Left forelimb (tissue), 1 donor: Measurements from ENCODE around the gene LAMA3.
"Not testable (repeated sequence)": the region's sequence is repeated elsewhere in the genome, so short reads cannot be mapped to it uniquely, and the experiment has no call there.

Experiments used
- DNase-seq: peaks from one replicate; pipeline ENCODE4 v3.0.0-alpha.2; 2018; ENCODE audit warnings: low spot score

Gene LAMA3

DNA sequence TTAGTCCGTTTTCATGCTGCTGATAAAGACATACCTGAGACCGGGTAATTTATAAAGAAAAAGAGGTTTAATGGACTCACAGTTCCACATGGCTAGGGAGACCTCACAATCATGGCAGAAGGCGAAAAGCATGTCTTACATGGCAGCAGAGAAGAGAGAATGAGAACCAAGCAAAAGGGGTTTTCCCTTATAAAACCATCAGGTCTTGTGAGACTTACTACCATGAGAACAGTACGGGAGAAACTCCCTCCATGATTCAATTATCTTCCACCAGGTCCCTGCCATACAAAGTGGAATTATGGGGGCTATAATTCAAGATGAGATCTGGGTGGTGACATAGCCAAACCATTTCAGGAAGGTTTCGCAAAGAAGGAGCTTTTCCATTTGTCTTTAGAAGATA is 44.0 kb downstream of the LAMA3 start:
- not testable (repeated sequence) for DNase-seq

DNA sequence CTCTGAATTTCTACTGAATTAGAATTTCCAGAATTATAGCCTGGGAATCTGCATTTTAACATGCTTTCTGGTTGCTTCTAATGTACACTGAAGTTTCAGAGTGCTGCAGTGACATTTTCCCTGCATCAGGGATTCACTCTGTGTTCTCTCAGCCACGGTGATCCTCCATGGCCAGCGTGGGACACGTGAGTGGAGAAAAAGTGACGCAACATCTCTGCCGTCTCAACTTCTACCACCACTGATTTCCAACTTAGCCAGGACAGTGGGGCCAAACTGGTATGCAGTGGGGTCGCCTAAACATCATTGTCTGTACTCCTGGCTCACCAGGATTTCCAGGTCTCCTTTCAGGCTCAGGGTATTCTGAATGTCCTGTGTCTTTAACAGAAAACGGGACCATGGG is 44.6 kb downstream of the LAMA3 start:
- no peak for DNase-seq

DNA sequence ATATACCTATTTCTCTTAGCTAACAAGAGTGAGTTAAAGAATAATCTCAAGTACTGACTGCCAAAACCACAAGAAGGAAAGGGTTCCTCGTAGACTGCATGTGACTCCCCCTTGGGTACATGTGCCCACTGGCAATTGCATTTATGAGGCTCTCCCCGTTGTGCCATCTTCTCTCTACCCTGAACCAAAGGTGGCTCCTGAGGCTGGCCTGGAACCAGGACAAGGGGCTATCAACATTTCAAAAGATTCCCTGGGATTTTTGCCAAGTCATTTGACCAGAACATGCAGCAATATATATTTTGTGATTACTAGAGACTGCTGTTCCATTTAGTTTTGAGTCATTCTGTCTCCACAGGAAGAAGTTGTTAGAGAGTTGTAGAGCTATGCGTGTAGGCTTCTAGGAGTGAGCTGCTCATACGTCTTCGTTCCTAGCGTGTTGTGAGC is 45.8 kb downstream of the LAMA3 start:
- no peak for DNase-seq

DNA sequence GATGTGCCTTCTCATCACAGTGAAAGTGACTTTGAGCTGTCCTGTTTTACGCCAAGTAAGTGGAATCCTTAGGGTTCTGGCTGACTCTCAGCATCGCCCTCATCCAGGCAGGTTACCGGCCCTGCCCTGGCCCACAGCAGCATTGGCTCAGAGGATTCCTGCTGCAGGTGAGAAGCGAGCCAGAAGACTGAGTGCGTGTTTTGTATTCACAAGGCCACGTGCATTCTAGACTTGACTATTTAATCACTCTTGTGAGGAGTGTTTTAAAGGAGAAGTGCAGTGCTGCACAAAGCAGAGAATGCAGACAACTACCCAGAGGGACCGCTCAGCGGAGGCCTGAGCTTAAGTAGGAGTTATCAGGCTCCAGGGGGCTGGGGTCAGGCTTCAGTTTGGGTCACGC is 48.3 kb downstream of the LAMA3 start:
- no peak for DNase-seq

DNA sequence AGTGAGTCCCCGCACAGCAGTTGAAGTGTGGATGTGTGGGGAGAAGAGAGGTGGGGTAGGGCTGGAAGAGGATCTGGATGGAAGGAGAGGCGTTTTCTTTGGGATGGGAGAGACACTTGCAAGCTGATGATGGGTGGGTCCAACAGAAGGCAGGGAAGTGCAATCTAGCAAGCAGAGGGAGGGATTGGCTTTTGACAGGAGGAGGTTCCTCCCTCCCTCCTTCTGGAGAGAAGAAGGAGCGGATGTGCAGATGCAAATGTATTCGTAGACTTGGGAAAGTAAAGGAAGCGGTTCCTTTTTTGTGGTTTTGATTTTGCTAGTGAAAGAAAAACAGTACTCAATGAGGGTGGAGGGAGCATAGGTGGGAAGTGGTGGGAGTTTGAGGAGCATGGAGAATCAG is 48.9 kb downstream of the LAMA3 start:
- DNase-seq = no peak

DNA sequence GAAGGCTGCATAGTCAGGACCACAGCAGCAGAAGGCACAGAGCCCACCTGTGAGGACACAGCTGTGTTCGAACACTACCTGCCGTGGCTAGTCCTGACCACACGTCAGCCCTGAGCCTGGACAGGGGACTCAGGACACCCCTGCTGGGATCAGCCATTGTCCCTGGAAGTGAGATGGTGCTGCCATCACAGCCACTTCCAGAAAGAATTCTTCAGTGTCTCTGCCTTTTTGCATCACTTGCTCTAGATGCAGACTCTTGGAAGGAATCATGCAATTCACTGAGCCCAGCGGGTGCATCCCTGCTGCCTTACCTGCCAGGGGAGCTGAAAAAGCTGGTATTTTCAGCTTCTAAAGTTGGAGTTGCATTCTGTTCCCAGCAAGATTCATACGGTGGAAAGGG is 49.3 kb downstream of the LAMA3 start:
- no peak for DNase-seq

DNA sequence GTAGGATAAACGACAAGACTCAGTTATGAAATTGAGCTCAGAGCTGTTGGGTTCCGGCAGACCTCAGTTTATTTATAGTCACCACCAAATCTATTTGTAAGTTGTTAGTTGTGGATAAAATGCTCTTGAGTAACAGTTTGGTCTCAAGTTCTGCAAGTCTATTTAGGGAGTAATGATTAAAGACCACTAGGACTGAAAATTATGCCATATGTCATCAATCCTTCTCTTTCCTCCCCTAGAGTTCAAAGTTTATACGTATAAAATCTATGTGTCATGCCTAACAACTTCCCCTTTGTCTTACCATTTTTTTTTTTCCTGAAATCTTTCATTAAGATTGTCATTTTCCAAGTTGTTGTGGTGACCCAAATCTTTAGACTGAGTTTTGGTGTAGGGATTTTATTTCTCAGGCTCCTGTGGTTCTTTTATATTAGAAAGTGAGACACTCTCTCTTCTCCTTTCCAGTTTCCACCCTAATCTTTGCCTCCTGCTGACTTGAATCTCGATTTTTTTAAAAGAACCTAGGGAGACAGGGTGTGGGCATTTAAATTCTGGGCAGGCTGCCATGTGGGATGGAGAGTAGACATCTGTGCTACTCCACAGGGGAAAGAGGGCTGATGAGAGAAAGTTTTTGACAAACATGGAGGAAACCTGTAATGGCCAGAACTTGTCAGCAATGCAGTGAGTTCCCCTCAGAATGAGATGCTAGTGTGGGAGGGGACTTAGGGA is 51.0 kb downstream of the LAMA3 start:
- DNase-seq = no peak

DNA sequence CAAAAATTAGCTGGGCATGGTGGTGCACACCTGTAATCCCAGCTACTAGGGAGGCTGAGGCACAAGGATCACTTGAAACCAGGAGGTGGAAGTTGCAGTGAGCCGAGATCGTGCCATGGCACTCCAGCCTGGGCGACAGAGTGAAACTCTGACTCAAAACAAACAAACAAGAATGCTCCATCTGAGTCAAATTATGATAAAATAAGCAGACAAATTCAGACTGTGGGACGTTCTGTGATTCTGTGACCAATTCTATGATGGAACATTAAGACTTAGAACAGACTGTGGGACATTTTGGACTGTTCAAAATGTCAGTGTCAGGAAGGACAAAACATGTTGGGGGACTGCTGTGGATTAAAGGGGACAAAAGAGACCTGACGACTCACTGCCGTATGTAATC is 52.7 kb downstream of the LAMA3 start:
- DNase-seq = not testable (repeated sequence)

DNA sequence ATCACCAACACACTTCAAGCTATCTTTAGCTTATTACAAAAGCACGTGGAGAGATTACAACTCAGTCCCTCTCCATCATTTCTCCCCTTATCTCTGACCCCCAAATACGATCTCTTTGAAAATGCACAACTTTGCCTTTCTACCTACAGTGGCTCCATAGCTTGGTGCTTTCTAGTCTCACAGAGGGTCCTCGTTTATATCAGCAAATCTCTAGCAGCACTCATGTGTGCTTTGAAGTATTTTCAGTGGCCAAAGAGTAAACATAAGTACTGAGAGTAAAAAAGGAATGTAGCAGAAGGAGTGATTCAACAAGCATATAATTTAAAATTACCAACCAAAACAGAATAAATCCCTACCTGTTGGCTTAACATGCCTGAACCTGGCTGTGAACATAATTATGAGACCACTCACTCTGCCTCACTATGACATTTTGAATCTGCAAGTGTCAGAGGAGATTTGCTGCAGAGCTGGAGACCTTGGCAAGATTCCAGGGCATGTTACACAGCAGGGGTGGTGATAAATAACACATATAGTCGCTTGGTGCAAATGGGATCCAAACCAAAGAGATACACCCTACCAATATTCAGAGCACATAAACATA is 54.6 kb downstream of the LAMA3 start:
- no peak for DNase-seq

DNA sequence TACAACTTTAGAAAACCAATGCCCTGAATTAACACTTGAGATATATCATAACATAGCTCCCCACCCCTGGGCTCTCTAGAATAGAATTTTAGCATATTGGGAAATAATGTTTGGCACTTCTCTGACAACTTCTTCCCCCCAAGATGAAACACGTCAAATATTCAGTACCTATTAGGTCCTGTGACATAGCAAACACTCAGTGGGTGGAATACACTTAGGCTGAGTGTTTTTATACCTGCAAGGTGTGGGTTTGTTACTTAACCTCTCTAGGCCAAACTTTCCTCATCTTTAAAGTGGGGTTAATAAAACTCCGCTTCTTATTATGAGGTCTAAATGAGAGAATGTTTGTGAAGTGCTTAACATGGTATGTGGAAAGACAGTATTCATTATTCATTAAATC is 56.1 kb downstream of the LAMA3 start:
- no peak for DNase-seq

DNA sequence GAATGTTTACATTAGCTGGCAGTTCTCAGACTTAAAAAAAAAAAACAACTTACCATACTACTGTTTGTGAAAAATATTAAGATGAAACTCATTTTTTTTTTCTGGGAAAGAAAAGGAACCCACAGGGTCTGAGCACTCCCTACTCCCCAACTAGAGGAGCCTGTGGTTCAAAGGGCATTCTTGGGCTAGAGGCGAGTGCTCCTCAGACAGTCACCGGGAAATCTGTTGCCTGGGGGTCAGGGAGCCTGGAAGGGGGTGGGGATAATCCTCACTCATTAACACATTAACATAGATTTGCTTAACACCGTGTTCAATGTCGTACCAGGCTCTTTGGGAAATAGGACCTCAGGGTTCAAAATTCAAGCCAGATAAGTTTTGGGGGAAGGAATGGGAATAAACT is 57.6 kb downstream of the LAMA3 start:
- no peak for DNase-seq

DNA sequence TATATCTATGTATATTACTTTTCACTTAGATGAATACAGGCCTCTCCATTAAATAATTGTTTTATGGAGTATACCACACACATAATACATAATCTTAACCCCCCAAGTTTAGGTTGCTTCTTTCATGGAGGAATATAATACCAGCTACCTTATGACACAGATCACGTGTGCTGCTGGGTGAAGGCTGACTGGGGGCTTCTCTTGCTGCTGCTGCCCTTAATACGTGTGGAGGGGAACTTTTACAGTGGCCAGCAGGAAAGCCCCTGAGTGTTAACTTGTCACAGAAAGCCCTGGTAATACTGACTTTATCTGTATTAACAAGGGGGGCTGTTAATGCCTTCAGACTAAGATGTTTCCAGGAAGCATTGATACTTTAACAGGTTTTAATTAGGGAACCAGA is 63.1 kb downstream of the LAMA3 start:
- no peak for DNase-seq

DNA sequence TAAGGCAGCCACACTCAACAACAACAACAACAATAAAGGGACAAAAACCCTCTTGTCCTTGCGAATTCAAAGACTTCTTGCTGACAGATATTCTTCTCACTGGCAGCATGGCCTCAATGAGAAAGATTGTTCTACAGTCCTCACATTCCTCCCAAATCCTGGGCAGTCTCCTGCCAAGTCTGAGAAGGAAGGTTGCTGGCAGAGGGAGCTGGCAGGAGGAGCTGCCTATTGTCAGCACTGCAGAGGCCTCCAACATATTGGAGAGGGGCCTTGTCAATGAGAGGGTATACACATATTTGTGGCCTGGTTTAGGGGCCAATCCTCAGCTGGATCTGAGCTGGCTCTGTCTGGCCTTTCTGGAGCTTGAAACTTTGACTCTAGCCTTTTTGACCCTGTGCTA is 63.5 kb downstream of the LAMA3 start:
- no peak for DNase-seq

DNA sequence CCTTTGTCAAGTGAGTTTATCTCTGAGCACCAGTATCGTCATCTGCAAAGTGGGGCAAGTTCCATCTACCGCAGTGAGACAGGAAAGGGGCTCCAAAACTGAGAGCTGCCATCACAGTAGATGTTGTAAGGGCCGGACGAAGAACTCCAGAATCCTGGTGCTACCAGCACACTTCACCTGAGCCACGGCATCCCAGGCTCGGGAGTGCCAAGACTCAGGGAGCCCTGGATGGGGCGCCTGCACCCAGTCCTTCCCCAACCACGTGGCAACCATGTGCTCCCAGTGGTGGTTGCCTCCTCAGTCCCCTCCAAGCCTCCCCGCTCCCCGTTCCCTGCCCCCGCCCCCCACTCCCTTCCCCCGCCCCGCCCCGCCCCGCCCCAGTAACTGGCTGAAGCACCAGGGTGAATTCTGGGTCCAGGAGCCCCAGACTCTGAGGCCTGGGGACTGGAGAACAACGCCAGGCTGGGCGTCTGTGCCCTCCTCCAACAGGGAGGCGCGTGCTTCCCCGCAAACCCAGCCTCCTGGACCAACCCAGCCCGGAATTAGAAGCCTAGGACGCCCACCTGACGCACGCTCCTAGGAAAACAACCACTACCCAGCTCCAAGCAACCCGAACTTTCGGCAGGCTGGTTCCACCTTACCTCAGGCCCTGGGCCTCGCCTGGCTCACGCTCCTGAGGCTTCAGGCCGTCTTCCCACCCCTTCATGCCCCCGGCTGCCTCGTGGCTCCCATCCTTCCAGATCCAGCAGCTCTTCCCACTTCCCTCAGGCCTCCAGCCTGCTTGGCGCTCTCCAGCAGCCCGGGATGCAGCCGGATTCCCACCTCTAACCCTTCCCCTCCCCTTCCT is 67.6 kb downstream of the LAMA3 start:
- no peak for DNase-seq

DNA sequence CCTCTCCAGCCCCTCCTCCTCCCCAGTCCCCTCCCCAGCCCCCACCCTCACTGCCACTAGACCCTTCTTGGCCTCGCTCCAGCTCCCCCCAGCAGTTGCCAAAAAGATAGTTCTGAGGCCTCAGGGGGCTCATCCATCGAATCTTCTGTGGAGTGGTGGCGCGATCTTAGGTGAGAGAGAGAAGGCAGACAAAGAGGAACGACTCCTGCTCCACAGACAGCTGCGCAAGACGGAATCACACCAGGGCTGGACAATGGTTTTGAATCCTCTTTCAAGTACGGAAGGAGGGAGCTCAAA is 68.1 kb downstream of the LAMA3 start:
- no peak for DNase-seq

DNA sequence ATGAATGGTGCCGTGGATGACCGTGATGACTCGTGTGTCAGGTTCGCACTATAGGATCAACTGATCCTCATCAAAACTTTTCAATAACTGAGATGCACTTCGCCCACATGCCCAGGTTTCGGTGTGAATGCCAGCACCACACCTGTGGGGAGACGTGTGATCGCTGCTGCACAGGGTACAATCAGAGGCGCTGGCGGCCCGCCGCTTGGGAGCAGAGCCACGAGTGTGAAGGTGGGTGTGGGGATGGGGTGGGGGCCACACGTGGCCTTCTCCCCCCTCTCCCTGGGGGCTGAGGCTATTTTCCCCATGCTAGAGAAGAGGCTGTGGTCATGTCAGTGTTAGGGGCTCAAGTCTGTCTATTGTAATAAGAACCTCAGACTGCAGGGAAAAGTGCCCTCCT is 69.0 kb downstream of the LAMA3 start:
- DNase-seq = no peak

DNA sequence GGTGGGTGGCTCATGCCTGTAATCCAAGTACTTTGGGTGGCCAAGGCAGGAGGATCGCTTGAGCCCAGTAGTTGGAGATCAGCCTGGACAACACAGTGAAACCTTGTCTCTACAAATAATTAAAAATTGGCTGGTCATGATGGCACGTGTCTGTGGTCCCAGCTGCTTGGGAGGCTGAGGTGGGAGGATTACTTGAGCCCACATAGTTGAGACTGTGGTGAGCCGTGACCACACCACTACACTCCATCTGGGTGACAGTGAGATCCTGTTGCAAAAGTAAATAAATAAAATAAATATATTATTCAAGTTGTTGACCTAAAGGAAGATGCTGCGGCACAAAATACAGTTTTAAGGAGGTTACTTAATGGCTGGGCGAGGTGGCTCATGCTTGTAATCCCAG is 72.7 kb downstream of the LAMA3 start:
- no peak for DNase-seq

DNA sequence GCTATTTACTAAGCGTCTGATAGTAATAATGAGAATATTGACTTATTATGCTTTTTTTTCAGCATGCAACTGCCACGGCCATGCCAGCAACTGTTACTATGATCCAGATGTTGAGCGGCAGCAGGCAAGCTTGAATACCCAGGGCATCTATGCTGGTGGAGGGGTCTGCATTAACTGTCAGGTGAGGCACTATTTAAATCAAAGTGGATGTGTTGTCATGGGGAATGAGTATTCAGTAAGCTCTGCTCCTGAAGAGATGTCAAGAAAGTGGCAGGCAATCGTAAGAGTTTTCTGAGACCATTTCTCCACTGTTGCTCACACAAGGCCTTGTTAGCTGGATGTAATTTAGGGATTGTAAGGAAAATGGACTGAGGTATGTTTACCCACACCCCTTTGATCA is 74.1 kb downstream of the LAMA3 start:
- no peak for DNase-seq

DNA sequence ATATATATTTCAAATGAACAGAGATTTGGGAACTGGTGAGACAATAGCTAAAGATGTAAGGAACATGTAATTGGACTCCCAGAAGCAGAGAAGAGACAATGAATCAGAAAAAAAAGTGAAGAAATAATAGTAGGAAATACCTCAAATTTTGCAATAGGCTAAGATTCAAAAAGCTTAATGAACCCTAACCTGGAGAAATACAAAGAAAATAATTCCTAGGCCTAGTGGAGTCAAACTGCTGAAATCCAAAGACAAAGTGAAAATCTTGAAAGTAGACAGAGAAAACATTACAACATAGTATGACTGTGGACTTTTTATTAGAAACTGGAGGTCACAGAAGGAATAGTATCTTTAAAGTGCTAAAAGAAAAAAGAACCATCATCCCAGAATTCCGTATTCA is 76.7 kb downstream of the LAMA3 start:
- no peak for DNase-seq

DNA sequence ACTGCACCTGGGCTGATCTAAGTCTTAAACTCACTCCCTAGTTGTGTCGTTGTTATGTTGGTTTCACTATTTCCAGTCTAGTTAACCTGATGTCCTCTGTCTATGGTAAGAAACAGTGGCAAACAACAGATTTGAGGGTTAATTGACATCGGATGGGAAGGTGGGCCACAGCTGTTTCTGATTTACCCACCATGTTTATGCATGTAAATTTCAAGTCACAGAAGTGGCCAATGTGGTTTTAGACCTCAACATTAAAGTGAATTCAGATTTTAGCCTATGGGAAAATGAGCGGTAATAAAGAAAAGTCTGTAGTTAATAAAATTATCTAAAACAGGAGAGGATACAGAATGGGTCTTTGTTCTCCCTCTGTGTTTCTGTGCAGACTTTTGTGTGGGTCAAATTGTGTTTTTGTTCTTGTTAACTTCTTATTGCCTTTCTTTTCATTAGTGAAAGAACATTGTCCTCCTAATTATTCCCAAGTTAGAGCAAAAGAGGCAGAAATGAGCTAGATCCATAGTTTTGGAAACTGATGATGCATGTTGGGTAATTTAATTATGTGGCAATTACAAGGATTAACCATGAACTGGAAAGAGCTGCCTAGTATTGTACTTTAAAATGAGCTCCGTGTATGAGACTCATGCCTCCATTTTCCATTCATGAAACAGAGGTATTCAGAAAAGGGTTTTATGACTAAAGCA is 83.2 kb downstream of the LAMA3 start:
- no peak for DNase-seq

DNA sequence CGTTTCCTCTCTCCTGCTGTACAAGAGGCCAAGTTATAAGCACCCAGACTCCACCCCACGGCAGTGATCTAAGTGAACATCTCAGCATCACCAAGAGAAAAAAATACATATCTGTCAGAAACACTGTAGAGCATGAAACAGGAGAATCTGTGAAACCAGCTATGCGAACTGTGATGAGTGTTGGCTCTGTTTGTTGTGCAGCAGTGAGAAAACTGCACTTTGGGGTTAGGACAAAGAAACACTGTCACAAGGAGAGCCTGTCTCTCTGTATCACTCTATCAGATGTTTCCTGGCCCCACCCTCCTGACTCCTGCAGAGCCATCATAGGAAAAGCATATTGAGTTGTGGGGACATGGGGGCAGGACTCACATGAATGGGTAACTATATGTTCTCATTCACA is 87.1 kb downstream of the LAMA3 start:
- DNase-seq = no peak

DNA sequence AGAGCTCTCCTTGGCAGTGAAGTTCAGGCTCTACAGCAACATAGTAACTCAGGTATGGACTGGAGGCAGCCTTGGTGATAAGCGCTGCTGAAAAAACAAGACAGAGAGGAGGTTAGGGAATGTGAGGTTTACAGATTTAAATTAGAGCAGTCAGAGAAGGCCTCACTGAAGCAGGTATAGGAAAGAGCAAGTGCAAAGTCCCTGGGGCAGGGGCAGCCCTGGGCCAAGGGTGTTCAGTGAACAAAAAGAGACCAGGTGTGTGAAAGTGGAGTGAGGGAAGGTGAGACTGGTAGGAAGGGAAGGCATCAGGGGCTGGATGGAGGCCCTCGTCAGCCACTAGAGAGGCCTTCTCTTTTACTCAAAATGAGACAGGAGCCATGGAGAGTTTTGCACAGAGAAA is 89.6 kb downstream of the LAMA3 start:
- DNase-seq = no peak
